Measurements from ENCODE around the gene CFAP157.

CFAP157 gene

DNA sequence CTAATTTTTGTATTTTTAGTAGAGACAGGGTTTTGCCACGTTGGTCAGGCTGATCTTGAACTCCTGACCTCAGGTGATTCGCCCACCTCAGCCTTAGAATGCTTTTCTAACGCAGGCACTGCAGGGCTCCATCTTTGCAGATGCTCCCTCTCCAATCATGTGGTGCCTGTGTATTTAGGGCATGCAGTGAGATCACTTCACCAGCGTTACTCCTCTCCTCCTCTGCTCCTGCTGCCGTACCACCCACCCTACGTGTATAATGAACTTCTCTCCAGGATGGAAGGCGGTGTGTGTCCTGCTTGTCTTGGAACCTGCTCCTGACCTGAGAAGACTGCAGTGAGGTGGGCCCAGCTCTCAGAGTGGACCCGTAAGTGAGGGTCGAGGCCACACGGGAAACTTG lies 13.6 kb upstream of the CFAP157 start:
- no peak for DNase-seq (ENCODE audit: low read depth in 2 of 2)

DNA sequence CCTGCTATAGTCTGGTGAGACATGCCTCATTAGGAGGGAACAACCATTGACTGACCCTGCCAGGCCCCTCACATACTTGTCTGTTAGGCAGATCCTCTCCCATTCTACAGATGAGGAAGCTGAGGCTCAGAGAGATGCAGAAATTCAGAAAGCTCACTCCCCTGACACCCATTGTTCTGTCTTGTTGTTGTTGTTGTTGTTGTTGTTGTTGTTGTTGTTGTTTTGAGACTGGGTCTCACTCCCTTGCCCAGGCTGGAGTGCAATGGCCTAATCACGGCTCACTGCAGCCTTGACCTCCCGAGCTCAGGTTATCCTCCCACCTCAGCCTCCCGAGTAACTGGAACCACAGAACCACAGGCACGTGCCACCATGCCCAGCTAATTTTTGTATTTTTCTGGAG lies 13.1 kb upstream of the CFAP157 start:
- DNase-seq (ENCODE audit: low read depth in 2 of 2) = no peak

GRCh38 chr9:127694890-127695720 lies 11.7 kb upstream of the CFAP157 start:
- no peak for DNase-seq (ENCODE audit: low read depth in 2 of 2)

DNA sequence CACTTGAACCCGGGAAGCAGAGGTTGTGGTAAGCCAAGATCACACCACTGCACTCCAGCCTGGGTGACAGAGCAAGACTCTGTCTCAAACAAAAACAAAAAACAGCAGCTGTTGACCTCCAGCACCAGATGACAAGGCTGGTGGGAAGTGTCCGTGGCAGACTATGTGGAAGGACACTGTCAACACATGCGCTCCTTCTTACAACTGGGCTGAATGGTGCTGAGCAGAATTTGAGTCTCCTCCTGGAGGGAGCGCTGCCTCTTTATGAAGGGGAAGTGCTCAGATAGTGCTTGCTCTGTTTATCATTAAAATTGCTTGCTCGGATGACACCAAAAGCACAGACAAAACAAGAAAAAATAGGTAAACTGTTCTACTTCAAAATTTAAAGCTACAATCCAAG lies 9.2 kb upstream of the CFAP157 start:
- DNase-seq (ENCODE audit: low read depth in 2 of 2) = no peak

GRCh38 chr9:127698386-127698785 lies 8.4 kb upstream of the CFAP157 start:
- DNase-seq (ENCODE audit: low read depth in 2 of 2) = no peak

GRCh38 chr9:127698985-127699670 lies 7.7 kb upstream of the CFAP157 start:
- peak; percentile 82 to 83 for DNase-seq (ENCODE audit: low read depth in 2 of 2)

DNA sequence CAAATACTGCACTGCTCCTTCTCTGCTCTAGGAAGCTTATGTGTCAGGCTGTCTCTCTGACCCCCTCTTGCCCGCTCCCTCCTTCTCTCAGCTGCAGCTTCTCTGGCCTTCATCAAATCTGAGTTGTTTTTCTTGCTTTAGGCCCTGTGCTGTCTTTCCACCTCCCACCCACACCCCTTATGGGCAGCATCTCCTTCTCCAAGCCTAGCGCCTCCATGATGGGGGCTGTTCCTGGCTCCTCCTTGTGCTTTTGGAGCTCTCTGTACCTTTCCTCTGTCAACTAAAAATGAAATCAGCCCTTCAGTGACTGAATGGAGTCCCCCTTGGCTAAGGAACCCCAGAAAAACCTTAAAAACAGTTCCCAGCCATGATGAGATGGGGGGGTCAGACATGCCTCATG lies 6.6 kb upstream of the CFAP157 start:
- DNase-seq (ENCODE audit: low read depth in 2 of 2) = no peak

- DNase-seq (ENCODE audit: low read depth in 2 of 2) = no peak
These were observed 6.1 kb upstream of the CFAP157 start for GRCh38 chr9:127700594-127701255.

- no peak for DNase-seq (ENCODE audit: low read depth in 2 of 2)
These were observed 3.4 kb upstream of the CFAP157 start for GRCh38 chr9:127703289-127703946.

DNA sequence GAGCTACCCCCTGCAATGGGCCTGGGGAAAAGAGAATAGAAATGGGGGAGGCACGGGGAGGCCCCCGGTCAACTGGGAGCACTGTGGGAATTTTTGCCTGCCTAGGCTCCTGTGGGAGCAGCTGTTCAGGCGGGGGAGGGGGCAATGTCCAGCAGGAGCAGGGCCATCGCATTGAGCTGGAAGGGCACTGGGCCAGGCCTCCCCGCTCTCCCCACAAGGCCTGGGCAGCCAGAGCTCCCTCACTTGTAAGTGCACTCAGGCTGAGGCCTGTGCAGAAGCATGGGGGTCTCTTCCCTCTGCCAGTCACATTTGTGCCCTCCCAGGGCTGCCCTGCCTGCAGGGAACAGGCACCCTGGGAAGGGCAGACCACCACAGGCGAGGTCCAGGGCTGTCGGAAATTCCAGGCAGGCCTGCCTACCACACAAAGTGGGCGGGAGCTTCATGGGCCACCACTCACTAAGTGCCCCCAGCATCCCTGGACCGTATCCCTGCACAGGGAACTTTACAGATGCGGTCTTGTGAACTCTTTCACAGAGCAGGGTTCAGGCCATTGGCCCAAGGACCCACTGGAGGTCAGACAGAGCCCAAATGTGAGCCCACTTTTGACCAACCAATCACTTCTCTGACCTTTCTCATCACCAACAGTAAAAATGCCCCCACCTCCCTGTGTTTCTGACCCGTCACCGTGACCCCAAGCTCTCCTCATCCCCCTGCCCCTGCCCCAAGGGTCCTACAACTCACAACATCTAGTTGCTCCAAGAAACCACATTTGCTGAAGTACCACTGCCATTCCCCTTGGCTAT lies 1.0 kb upstream of the CFAP157 start:
- no peak for DNase-seq (ENCODE audit: low read depth in 2 of 2)

GRCh38 chr9:127707766-127708165 lies 978 bp downstream of the CFAP157 start:
- peak in 1 of 2 donors; percentile 15 for DNase-seq (ENCODE audit: low read depth in 2 of 2)

DNA sequence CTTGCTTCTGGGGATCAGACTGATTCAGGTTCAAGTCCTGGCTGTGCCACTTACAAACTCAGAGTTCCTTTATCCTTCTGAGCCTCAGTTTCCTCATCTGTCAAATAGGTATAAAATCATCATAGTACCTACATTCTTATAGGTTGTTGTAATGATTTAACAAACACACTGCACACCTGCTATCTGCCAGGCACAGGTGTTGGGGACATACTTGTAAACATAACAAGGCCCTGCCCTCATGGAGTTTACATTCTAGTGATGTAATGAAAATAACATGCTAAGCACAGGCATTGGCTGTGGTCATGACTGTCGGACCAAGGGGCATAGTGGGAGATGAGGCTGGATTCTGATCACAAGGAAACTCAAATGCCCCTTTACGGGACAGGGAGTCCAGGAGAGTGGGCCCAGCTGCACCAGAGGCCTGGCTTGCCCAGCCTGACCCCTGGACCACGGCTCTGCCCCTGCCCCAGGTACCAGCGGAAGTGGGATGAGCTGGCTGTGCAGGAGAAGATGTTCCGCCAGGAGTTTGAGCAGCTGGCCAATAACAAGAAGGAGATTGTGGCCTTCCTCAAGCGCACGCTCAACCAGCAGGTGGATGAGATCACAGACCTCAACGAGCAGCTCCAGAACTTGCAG lies 2.3 kb downstream of the CFAP157 start:
- no peak for DNase-seq (ENCODE audit: low read depth in 2 of 2)

GRCh38 chr9:127710204-127710783 lies 3.5 kb downstream of the CFAP157 start:
- no peak for DNase-seq (ENCODE audit: low read depth in 2 of 2)

- DNase-seq (ENCODE audit: low read depth in 2 of 2) = no peak
These were observed 4.5 kb downstream of the CFAP157 start for GRCh38 chr9:127711226-127711701.

GRCh38 chr9:127711831-127712274 lies 5.1 kb downstream of the CFAP157 start:
- no peak for DNase-seq (ENCODE audit: low read depth in 2 of 2)

DNA sequence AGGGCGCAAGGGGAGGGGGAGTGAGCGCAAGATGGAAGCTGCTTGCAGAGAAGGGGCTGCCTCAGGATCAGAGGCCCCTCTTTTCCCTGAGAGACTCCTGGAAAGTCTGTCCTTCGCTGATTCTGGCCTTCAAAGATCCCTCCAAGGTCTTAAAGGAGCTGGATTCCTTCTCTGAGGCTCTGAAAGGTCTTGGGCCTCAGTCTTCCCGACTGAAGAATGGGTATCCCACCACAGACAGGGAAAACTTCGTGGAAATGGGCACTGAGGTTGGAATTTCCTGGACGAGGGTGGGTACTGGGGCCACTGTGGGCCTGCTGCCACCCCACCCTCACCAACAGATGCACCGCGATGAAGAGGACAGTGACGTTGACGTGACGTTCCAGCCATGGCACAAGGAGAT lies 5.6 kb downstream of the CFAP157 start:
- no peak for DNase-seq (ENCODE audit: low read depth in 2 of 2)

GRCh38 chr9:127712867-127713266 lies 6.1 kb downstream of the CFAP157 start:
- no peak for DNase-seq (ENCODE audit: low read depth in 2 of 2)

DNA sequence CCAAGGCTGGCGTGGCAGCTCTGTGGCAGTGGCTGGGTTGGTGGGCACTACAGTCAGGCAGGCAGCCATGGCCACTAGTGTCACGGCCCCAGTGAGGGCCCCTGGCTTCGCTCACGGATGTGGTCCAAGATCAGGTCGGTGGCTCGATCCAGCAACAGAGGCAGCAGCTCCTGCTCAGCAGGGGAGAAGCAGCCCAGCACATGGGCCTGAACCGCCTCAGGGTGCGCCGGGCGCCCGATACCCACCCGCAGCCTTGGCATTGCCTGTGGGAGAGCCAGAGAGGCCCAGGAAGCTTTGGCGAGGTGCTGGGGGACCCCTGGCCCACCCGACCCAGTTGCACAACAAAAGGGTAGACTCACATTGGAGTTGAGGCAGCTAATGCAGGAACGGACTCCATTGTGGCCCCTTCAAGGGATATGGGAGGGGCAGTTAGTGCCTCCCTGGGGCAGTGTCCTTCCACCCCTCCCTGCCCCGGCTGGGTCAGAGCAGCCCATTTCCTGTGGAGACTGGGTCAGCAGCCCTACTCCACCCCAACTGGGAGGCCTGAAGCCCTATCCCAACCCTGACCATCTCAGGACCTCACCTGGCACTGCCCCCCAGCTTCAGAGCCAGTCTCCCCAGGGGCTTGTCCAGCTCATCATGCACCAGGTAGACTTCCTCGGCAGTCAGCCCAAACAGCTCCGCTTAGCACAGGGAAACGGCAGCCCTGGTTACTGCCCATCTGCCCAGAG lies 7.4 kb downstream of the CFAP157 start:
- no peak for DNase-seq (ENCODE audit: low read depth in 2 of 2)

GRCh38 chr9:127714951-127715469 lies 8.2 kb downstream of the CFAP157 start:
- DNase-seq (ENCODE audit: low read depth in 2 of 2) = peak in 1 of 2 donors; percentile 8
